GM21529 (cell line): ENCODE measurements around the gene KCNIP1.
A peak's percentile ranks its signal among the peaks of the same experiment; 100 is the strongest.

Experiments
- ATAC-seq: cut with Tn5 transposase; IDR thresholded peaks from one replicate; pipeline ENCODE4 v1.9.1; 2021; ENCODE audit not compliant: unreplicated experiment

KCNIP1 gene

DNA sequence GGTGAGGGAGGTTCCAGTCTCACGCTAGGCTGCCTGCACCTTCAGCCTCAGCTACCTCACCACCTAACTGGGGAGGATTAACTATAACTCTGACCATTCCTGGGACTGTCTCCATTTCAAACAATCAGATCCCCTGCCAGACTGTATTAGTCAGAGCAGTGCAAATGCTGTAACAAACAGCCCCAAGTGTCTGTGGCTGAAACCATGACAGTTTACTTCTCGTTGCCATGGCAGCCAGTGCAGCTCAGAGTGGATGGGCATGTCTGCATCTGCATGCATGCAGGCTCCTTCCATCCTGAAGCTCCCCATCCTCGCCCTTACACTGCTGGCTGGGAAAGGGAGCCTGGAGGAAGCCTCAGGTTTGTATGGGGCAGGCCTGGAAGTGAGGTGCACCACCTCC, 86.7 kb downstream of the KCNIP1 start:
- no peak for ATAC-seq

DNA sequence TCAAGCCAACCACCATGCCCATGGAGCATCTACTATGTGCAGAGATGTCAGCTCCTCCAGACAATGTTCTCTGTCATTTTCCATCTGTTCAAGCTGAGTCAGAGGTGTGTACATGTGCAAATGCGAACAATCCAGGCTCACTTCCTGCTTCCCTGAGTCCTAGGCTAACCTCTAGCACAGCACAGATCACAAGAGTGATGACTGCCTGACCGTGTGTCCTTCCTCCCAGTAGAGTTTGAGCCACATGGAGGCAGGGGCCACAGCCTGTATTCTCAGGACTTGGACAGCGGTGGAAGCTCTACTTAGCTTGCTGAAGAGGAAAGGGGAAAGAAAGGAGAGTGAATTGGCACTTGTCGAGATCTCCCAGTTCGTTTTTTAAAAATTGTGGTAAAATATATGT, 87.2 kb downstream of the KCNIP1 start:
- no peak for ATAC-seq

DNA sequence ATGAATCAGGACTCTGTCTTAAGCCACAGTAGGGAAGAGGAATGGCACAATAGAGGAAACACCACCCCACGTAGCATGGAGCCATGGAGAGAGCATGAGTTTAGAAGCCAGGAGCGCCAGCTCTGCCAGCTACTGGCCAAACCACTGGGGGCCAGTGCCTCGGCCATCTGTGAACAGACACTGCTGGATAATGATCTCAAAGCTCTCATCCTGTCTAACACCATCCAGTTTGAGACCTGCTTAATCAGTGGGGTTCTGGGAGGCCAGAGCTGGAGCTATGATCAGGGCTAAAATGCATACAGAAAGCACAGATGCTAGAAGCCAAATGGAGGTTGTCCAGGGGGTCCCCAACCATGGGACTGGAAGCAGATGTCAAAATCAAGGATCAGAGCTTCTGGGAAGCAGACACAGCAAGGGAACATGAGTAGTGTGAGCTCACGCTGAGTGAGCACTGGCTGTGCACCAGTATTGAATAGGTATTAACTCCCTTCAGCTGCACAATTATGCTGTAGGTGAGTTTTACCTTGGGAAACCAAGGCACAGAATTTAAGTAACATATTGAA, 92.7 kb downstream of the KCNIP1 start:
- no peak for ATAC-seq

DNA sequence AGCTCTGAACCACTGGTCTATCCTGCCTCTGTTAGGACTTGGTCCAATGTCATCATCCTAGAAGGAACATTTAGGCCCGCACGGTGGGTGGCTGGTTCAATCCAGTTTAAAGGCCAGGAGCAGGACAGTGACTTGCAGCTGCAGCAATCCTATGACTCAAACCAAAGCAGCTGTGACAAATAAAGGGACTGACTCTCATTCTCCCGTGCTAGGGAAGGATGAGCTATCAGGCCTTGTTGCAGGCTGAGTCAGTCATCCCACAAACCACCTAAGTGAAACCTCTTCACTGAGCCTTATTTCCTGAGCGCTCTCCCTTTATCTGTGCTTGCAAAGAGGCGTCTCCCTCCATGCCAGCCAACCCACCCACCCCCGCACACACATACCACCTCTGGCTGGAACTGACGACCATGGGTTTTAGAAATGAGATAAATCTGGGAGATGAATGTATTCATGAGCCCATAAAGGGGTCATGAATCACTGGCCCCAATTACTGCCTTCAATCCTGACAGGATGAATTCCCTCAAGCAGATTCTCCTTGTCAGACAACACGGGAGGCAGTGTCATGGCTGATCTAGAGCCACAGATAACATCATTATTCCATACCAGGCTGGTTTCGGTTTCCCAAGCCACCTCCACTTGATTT, 93.4 kb downstream of the KCNIP1 start:
- peak; percentile 62 for ATAC-seq

DNA sequence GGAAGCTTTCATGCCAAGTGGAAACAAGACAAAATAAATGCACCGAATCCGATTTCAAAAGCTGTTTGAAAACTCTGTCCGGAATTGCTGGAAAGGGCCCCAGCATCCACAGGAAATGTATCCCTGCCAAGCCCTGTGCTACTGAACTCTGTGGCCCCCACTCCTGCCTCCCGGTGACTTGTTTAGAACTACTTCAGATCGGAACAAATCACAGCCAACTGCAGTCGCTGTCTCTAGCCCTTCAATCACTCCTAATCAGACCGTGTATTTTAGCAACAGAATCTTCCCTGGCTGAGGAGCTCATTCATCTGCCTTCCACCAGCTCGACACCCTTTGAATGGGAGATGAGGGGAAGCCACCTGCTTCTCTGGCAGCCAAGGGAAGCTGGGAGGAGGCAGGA, 94.1 kb downstream of the KCNIP1 start:
- ATAC-seq = no peak

DNA sequence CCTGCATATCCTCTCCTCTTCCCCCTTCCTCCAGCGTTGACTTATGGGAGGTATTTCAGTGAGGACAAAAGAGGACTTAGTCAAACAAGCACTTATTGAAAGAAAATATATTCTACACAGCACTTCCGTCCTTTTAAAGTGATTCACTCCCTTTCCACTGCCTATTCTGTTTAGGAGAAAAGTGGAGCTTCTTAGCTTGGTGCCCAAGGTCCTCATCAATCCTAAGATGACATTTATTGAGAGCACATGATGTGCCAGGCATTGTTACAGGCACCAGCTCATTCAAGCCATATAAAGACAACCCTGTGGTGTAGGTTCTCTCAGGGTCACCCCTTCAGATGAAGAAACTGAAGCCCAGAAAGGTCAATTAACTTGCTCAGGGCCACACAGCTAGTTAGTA, 95.9 kb downstream of the KCNIP1 start:
- no peak for ATAC-seq

- no peak for ATAC-seq
Measured at GRCh38 chr5:170601619-170602018, 97.8 kb downstream of the KCNIP1 start.

- no peak for ATAC-seq
Measured at GRCh38 chr5:170603109-170603508, 99.3 kb downstream of the KCNIP1 start.

GRCh38 chr5:170603578-170604565, 100.1 kb downstream of the KCNIP1 start:
- ATAC-seq = peak; percentile 66

GRCh38 chr5:170606941-170607340, 103.1 kb downstream of the KCNIP1 start:
- no peak for ATAC-seq

DNA sequence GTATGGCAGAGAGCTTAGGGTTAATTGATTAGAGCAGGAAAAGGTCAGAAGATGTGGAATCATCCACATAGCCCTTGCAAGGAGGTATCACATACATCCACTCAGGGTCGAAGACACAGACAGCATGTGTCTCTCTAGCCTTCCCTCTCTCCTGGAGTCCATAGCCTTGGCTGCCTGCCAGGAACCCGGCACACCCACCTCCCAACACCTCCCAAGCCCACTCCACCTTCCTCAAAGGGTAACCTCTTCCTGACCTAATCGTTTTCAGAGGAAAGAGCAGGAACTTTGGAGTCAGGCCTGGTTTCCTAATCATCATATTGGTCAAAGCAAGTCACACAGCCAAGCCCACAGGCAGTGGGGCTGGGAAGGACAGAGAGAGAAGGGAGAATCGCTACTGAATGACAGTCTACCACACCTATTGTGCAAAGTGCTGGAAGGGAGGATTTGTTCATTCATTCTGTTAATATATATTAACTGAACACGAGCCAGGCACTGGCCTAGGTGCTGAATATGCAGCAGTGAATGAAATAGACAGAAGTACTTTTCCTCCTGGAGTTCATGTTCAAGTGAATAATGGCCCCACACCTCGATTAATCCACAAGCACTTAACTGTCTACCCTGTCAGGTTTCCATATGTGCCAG, 107.8 kb downstream of the KCNIP1 start:
- ATAC-seq = no peak

GRCh38 chr5:170612256-170612678, 108.4 kb downstream of the KCNIP1 start:
- no peak for ATAC-seq

DNA sequence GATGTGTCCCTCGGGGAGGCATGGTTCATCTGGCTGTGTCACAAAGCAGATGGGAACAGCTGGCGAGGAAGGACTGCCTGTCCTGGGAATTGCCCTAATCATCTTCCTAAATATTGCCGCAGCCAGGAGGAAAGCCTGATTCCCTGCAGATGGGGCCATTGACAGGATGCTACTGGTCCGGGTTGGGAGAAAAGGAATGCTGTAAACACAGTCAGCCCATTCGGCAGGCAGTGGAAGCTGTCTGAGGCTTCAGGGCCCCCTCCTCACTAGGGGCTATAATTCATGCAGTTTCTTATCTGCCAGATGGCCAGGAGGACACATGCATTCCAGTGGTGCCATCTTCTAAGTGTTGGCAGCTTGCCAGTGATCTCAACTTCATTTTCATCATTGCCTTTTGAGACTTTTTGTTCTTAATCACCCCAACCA, 110.3 kb downstream of the KCNIP1 start:
- no peak for ATAC-seq

GRCh38 chr5:170614720-170615119, 110.9 kb downstream of the KCNIP1 start:
- ATAC-seq = no peak

- ATAC-seq = no peak
Measured at GRCh38 chr5:170617533-170618490, 114.0 kb downstream of the KCNIP1 start.

DNA sequence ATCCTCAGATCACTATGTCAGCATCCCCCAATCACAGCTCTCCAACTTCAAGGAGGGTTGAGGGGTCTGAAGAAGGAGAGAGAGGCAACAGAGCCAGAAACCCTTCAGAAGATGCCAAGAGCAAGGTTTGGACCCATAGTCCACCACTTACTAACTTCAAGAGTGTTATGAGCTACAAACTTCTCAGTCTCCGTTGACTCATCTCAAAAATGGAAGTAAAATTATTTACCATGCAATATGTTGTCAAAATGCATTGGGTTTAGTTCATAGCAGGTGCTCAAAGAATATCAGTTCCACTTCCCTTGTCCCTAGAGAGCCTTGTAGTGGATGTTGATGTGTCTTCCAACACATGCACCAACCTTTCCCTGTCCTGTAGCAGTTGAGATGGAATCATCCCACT, 116.0 kb downstream of the KCNIP1 start:
- ATAC-seq = no peak

DNA sequence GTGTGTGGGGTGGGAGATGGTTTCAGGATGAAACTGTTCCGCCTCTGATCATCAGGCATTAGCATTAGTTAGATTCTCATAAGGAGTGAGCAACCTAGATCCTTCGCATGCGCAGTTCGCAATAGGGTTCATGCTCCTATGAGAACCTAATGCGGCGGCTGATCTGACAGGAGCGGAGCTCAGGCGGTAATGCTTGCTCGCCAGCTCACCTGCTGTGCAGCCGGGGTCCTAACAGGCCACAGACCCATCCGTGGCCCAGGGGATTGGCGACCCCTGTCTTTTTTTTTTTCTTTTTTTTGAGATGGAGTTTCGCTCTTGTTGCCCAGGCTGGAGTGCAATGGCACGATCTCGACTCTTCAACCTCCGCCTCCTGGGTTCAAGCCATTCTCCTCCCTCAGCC, 119.1 kb downstream of the KCNIP1 start:
- no peak for ATAC-seq

- ATAC-seq = no peak
Measured at GRCh38 chr5:170623576-170624181, 119.9 kb downstream of the KCNIP1 start.

DNA sequence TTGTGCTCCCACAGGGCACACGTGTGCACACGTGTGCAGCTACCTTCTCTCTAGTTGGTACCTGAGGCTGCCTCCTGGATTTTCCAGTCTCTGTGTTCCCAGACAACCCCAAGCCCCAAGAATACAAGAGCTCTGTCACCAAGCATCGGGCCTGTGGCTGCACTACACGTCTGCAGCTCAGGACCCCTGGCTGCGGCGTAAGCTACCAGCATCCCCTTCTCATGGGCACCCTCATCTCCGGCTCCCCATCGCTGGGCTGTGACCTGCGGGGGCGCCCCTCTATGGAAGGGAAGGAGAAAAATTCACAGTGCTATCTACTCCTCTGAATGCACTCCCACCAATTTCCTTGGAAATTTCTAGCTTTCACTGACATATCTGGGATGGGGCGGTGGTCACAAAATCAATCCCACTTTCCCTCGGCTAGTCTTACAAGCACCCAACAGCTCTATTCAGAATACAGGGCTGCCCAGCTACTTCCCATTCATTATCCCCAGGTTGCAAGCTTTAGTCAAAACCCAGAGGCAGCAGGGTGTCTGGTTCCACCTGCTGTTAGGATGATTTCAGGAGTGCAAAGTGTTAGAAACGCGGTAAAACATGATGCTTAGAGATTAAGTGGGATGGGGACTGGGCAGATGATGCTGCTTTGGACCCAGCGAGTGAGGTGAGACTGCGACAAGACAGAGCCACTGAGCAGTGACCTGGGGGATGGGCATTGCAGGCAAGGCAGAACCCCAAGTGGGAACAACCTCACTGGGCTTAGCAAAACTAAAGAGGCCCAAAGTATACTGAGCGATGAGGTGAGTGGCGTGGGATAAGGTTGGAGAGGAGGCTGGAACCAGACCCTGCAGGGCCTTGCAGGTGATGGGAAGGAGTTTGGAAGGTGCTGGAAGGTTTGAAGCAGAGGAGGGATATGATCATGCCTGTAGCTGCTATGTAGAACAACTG, 121.7 kb downstream of the KCNIP1 start:
- no peak for ATAC-seq
